Ecto neural progenitor cell (in vitro differentiated cells): ENCODE measurements around the gene FUOM.

Experiments
- DNase-seq: peaks from one replicate; pipeline ENCODE4 v3.0.0-alpha.2; 2018; ENCODE audit warnings: low spot score

The FUOM gene

GRCh38 chr10:133310399-133310755, 47.4 kb downstream of the FUOM start:
- DNase-seq: no peak

GRCh38 chr10:133309720-133310398, 48.0 kb downstream of the FUOM start:
- DNase-seq: no peak

DNA sequence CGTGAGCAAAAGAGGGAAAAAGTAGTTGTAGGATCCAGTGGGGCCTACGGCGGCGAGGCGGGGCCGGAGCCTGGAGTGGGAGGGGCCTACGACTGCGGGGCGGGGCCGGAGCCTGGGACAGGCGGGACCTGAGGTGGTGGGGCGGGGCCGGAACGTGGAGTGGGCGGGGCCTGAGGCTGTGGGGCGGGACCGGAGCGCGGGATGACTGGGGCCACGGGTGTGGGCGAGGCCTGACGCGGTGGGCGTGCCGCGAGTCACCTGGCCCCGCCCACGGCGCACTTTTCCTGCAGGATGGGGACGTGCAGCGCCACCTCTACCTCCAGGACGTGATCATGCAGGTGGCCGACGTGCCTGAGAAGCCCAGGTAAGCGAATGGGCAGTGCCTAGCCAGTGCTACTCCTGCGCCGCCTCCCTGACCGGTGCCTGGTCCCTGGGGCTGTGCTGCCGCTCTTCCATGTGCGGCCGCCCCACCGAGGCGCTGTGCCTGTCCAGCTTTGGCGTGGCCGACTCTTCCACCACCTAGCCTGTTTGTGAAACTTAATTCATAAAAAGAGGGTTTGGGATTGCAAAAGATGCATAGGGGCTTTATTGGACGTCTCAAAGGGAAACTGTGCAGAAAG, 48.6 kb downstream of the FUOM start:
- DNase-seq: peak; percentile 97

DNA sequence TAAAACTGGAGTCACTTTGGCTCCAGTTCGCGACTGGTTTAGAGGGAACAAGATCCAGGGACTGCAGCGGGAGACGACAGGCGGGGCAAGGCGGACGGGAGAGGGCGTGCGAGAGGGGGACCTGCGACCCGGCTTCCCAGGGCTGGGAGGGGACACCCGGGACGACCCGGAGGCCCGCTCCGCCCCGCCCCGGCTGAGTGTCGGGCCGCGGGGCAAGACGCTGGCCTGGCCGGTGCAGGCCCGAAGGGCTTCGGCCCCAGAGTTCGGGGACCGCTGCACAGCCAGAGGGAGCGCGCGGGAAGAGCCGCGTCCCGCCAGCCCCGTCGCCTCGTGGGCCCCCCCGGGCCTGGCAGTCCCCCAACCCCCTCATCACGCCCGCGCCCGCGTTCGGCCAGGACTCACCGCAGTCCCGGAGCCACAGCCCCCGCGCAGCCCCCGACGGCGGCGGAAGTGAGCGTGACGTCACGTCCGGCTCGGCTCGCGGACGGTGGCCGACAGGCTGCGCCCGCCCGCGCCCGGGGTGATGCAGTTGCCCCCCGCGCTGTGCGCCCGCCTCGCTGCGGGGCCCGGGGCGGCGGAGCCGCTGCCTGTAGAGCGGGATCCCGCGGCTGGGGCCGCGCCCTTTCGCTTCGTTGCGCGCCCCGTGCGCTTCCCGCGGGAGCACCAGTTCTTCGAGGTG, 49.3 kb downstream of the FUOM start, which contains the start of the genes TUBGCP2 and ZNF511:
Gene TUBGCP2 (minus strand): TSS at position 452 of the 679 bp plus-strand sequence. CDS start 5,931 bp downstream, outside the sequence.
Gene ZNF511 (plus strand): TSS at position 494 of the 679 bp plus-strand sequence. CDS start 30 bp downstream, at position 524.
- peak; percentile 92 for DNase-seq

DNA sequence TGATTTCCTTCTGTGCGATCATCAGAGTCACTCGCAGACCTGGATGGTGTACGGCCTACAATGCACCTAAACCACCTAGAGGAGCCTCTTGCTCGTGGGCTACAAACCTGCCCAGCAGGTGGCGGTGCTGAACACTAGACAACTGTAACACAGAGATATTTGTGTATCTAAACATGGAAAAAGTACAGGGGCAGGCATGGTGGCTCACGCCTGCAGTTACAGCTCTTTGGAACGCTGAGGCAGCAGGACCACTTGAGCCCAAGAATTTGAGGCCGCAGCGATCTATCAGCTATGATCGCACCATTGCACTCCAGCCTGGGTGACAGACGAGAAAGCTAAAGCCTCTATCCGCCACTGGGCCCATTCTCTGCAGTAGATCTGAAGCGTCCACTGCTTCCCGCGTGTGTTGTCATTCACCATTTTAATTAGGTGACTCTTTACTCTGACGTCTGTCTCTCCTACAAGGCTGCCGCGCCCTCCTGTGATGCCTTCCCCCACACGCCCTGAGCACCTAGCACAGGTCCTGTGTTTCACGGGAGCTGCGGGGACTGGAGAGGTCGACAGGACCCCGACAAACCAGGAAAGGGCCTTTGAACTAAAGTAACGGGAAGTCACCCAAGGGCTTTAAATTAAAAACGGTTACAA, 49.9 kb downstream of the FUOM start:
- DNase-seq: peak; percentile 65

DNA sequence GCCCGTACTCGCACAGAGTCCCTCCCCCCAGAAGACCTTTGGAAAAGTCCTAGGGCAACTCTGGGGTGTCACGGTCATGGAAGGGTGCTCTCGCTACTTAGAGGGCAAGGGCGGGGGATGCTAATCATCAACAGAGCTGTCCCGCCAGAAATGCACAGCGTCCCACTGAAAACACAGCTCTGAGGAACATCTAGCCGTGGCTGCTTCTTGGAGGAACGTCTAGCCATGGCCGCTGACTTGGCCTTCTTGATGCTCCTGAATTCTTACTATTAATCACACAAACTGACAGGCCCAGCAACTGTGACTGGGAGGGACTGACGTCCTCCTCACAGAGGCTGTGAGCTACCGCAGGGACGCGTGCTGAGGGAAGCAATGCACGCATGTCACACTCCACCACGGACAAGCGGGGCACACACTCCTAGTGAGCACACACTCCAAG, 50.9 kb downstream of the FUOM start:
- DNase-seq: no peak

DNA sequence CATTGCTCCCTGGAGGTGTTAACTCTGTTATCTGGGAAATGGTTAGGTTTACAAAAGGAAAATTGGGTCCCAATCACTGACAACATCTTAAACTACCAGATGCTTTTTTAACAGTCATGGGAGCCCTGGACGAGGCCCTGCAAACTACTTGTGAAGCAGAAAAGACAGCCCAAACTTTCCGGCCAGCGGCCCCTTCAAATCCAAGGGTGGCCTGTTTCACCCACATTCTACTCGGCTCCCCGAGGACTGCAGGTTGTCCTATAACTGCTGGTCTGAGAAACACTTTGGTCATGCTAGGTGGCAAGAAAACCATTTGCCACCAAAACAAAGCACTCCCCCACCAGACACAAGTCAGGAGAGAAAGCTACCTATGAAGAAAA, 51.7 kb downstream of the FUOM start:
- DNase-seq: no peak
